ENCODE data around the gene MX2. TPM values are rescaled to one million over a fixed set of nuclear protein-coding genes. Genes with fewer than 3 reads are reported as not detected.

MX2 gene
- total and polyA plus RNA-seq, 2 experiments from 2014 or later = 5.4 to 9.2 TPM

DNA sequence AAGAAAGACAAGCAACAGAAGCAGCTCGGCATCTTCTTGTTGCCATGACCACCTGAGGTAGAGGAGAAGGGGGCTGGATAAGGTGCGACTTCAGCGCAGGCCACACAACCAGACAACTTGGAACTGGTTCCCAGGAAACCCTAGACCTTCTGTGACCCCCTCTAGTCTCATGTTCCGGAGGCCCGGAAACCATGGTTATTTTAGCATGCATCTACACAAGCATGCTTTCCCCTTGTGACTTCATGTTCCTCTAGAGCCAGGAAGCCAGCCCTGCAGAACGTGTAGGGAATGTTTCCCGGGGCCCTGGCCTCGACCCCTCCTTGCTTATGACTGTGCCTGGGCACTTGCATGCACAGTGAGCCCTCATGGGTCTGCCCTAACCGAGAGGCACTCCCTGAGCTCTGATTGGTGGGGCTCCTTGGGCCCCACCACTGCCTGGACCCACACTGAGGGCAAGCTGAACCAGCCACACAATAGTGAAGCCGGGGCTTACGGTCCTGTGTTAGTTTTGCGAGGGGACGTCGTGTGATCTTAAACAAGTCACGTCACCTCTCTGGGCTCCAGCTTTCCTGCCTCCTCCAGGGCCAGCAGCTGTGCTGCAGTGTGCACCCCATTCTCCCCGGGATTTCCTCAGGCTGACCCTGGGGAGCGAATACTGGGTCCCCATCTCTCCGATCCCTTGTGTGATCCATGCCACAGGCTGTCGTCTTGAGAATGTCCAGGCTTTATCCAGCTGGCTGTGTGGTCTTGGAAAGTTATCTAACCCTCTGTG, 12.0 kb upstream of the MX2 start (continued):
- TF ChIP-seq, protein P1, sequence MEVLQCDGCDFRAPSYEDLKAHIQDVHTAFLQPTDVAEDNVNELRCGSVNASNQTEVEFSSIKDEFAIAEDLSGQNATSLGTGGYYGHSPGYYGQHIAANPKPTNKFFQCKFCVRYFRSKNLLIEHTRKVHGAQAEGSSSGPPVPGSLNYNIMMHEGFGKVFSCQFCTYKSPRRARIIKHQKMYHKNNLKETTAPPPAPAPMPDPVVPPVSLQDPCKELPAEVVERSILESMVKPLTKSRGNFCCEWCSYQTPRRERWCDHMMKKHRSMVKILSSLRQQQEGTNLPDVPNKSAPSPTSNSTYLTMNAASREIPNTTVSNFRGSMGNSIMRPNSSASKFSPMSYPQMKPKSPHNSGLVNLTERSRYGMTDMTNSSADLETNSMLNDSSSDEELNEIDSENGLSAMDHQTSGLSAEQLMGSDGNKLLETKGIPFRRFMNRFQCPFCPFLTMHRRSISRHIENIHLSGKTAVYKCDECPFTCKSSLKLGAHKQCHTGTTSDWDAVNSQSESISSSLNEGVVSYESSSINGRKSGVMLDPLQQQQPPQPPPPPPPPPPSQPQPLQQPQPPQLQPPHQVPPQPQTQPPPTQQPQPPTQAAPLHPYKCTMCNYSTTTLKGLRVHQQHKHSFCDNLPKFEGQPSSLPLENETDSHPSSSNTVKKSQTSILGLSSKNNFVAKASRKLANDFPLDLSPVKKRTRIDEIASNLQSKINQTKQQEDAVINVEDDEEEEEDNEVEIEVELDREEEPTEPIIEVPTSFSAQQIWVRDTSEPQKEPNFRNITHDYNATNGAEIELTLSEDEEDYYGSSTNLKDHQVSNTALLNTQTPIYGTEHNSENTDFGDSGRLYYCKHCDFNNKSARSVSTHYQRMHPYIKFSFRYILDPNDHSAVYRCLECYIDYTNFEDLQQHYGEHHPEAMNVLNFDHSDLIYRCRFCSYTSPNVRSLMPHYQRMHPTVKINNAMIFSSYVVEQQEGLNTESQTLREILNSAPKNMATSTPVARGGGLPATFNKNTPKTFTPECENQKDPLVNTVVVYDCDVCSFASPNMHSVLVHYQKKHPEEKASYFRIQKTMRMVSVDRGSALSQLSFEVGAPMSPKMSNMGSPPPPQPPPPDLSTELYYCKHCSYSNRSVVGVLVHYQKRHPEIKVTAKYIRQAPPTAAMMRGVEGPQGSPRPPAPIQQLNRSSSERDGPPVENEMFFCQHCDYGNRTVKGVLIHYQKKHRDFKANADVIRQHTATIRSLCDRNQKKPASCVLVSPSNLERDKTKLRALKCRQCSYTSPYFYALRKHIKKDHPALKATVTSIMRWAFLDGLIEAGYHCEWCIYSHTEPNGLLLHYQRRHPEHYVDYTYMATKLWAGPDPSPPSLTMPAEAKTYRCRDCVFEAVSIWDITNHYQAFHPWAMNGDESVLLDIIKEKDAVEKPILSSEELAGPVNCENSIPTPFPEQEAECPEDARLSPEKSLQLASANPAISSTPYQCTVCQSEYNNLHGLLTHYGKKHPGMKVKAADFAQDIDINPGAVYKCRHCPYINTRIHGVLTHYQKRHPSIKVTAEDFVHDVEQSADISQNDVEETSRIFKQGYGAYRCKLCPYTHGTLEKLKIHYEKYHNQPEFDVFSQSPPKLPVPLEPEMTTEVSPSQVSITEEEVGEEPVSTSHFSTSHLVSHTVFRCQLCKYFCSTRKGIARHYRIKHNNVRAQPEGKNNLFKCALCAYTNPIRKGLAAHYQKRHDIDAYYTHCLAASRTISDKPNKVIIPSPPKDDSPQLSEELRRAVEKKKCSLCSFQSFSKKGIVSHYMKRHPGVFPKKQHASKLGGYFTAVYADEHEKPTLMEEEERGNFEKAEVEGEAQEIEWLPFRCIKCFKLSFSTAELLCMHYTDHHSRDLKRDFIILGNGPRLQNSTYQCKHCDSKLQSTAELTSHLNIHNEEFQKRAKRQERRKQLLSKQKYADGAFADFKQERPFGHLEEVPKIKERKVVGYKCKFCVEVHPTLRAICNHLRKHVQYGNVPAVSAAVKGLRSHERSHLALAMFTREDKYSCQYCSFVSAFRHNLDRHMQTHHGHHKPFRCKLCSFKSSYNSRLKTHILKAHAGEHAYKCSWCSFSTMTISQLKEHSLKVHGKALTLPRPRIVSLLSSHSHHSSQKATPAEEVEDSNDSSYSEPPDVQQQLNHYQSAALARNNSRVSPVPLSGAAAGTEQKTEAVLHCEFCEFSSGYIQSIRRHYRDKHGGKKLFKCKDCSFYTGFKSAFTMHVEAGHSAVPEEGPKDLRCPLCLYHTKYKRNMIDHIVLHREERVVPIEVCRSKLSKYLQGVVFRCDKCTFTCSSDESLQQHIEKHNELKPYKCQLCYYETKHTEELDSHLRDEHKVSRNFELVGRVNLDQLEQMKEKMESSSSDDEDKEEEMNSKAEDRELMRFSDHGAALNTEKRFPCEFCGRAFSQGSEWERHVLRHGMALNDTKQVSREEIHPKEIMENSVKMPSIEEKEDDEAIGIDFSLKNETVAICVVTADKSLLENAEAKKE (CRISPR knock-in tag; IDR thresholded peaks at IDR 0.05) = no peak
- TF ChIP-seq, protein P2, sequence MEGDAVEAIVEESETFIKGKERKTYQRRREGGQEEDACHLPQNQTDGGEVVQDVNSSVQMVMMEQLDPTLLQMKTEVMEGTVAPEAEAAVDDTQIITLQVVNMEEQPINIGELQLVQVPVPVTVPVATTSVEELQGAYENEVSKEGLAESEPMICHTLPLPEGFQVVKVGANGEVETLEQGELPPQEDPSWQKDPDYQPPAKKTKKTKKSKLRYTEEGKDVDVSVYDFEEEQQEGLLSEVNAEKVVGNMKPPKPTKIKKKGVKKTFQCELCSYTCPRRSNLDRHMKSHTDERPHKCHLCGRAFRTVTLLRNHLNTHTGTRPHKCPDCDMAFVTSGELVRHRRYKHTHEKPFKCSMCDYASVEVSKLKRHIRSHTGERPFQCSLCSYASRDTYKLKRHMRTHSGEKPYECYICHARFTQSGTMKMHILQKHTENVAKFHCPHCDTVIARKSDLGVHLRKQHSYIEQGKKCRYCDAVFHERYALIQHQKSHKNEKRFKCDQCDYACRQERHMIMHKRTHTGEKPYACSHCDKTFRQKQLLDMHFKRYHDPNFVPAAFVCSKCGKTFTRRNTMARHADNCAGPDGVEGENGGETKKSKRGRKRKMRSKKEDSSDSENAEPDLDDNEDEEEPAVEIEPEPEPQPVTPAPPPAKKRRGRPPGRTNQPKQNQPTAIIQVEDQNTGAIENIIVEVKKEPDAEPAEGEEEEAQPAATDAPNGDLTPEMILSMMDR (conservative IDR thresholded peaks at IDR 0.05; ENCODE audit: low read depth in 2 of 2) = no peak
- TF ChIP-seq EZH2 (IDR thresholded peaks at IDR 0.05; ENCODE audit: low read depth, unreplicated experiment) = no peak
- TF ChIP-seq, protein P3, sequence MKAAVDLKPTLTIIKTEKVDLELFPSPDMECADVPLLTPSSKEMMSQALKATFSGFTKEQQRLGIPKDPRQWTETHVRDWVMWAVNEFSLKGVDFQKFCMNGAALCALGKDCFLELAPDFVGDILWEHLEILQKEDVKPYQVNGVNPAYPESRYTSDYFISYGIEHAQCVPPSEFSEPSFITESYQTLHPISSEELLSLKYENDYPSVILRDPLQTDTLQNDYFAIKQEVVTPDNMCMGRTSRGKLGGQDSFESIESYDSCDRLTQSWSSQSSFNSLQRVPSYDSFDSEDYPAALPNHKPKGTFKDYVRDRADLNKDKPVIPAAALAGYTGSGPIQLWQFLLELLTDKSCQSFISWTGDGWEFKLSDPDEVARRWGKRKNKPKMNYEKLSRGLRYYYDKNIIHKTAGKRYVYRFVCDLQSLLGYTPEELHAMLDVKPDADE (IDR thresholded peaks at IDR 0.05) = no peak
